Astrocyte of the cerebellum (primary cell): ENCODE measurements around the gene IL36A.

Source experiments
- DNase-seq: peaks from one replicate; pipeline ENCODE4 v3.0.0-alpha.2; 2011; ENCODE audit warnings: low read depth
- H3K4me3 ChIP-seq: 2 replicates; pipeline ENCODE4 v1.5.1; 2011; ENCODE audit warnings: mild to moderate bottlenecking, low read depth, low read length, moderate library complexity
- in situ Hi-C: cut with HindIII; loops from 2 replicates; pipeline ENCODE4 v1.10.0; 2017; ENCODE audit warnings: low sequenced_read_pairs
- TF ChIP-seq, protein P1 (sequence below): IDR thresholded peaks from 2 replicates; pipeline ENCODE4 v1.5.1; 2012; ENCODE audit warnings: low read length, low read depth, moderate library complexity, mild to moderate bottlenecking; ENCODE audit errors: missing control alignments

IL36A gene

DNA sequence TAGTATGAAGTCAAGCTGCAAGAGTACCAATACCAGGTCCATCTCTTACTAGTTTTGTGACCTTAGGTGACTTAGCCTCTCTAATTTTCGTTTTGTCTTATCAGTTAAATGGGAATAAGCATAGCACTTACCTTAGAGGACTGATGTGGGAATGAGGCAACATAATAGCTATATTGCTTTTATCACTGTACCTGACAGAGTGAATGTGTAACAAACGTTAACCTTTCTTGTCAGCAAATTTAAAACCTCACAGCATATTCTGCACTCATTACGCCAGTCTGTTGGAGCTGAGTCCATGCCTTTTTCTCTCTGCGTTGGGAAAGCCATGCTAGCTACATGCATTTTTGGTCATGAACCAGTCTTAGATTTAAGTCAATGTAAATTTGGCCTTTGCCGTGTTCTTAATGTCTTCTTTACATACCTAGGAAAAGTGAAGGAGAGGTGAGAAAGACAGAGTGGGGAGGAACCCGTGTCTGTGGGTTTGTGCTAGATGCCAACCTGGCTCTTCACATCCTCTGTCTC lies 47.2 kb downstream of the IL36A start, which contains the start of gene IL36B:
Gene IL36B, minus strand, starts transcription at position 472 of the 522 bp plus-strand sequence.
- no peak within 1 kb of the TSS for H3K4me3 ChIP-seq
- DNase-seq = no peak
- in situ Hi-C loops = no loop called here
- TF ChIP-seq, protein P1, sequence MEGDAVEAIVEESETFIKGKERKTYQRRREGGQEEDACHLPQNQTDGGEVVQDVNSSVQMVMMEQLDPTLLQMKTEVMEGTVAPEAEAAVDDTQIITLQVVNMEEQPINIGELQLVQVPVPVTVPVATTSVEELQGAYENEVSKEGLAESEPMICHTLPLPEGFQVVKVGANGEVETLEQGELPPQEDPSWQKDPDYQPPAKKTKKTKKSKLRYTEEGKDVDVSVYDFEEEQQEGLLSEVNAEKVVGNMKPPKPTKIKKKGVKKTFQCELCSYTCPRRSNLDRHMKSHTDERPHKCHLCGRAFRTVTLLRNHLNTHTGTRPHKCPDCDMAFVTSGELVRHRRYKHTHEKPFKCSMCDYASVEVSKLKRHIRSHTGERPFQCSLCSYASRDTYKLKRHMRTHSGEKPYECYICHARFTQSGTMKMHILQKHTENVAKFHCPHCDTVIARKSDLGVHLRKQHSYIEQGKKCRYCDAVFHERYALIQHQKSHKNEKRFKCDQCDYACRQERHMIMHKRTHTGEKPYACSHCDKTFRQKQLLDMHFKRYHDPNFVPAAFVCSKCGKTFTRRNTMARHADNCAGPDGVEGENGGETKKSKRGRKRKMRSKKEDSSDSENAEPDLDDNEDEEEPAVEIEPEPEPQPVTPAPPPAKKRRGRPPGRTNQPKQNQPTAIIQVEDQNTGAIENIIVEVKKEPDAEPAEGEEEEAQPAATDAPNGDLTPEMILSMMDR = no peak

DNA sequence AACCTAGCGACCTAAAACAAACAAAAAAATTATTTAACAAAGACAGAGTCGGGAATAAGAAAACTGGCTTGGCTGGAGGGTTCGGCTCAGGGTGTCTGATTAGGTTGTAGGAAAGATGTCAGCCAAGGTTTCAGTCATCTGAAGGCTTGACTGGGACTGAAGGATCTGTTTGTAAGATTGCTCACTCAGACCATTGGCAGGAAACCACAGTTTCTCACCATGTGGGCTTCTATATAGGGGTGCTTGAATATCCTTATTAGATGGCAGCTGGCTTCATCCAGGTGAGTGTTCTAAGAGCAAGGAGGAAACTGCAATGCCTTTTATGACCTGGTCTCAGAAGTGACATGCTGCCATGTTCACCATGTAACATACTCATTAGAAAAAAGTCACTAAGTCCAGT lies 48.4 kb downstream of the IL36A start:
- H3K4me3 ChIP-seq = no peak overlapping the region
- TF ChIP-seq, protein P1 = no peak
- DNase-seq = no peak
- in situ Hi-C loops = no loop called here

DNA sequence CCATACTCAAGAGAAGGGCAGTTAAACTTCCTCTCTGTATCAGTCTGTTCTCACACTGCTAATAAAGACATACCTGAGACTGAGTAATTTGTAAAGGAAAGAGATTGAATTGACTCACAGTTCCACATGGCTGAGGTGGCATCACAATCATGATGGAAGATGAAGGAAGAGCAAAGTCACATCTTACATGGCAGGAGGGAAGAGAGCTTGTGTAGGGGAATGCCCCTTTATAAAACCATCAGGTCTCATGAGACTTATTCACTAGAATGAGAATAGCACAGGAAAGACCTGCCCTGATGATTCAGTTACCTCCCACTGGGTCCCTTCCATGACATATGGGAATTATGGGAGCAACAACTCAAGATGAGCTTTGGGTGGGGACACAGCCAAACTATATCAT lies 48.8 kb downstream of the IL36A start:
- in situ Hi-C loops = no loop called here
- H3K4me3 ChIP-seq = no peak overlapping the region
- TF ChIP-seq, protein P1 = no peak
- no peak for DNase-seq

DNA sequence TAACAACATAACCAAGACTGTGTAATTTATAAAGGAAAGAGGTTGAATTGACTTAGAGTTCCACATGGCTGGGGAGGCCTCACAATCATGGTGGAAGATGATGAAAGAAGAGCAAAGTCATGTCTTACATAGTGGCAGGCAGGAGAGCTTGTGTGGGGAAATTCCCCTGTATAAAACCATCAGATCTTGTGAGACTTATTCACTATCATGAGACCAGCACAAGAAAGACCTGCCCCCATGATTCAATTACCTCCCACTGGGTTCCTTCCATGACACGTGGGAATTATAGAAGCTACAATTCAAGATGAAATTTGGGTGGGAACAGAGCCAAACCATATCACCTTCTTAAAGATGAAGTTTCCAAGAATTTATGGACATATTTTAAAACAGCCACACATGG lies 51.3 kb downstream of the IL36A start:
- no peak for DNase-seq
- no peak overlapping the region for H3K4me3 ChIP-seq
- TF ChIP-seq, protein P1 = no peak
- in situ Hi-C loops = no loop called here

DNA sequence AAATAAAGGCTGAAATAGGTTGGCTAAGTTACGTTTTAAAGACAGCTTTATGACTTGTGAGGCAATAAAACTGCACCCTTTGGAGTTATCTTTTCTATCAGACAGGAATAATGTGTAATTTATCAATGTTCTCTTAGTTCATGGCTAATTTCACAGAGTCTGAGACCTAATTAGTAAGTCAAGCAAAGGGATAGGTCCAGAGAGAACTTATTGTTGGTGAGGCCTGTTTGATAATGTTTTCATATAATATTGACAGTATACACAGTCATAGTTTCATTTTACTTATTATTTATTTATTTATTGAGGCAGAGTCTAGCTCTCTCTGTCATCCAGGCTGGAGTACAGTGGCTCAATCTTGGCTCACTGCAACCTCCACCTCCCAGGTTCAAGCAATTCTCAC lies 51.9 kb downstream of the IL36A start:
- DNase-seq = no peak
- in situ Hi-C loops = no loop called here
- TF ChIP-seq, protein P1 = no peak
- H3K4me3 ChIP-seq = no peak overlapping the region
